IPS-11a (cell line): Measurements from ENCODE around the gene OTUD1.
A peak's percentile ranks its signal among the peaks of the same experiment; 100 is the strongest.
"Not testable (repeated sequence)": the region's sequence is repeated elsewhere in the genome, so short reads cannot be mapped to it uniquely, and the experiment has no call there.

Experiments
- H3K4me3 ChIP-seq: one replicate; pipeline ENCODE4 v1.5.1; 2013; ENCODE audit warnings: low read depth, low read length, control low read depth

Gene OTUD1, protein sequence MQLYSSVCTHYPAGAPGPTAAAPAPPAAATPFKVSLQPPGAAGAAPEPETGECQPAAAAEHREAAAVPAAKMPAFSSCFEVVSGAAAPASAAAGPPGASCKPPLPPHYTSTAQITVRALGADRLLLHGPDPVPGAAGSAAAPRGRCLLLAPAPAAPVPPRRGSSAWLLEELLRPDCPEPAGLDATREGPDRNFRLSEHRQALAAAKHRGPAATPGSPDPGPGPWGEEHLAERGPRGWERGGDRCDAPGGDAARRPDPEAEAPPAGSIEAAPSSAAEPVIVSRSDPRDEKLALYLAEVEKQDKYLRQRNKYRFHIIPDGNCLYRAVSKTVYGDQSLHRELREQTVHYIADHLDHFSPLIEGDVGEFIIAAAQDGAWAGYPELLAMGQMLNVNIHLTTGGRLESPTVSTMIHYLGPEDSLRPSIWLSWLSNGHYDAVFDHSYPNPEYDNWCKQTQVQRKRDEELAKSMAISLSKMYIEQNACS

DNA sequence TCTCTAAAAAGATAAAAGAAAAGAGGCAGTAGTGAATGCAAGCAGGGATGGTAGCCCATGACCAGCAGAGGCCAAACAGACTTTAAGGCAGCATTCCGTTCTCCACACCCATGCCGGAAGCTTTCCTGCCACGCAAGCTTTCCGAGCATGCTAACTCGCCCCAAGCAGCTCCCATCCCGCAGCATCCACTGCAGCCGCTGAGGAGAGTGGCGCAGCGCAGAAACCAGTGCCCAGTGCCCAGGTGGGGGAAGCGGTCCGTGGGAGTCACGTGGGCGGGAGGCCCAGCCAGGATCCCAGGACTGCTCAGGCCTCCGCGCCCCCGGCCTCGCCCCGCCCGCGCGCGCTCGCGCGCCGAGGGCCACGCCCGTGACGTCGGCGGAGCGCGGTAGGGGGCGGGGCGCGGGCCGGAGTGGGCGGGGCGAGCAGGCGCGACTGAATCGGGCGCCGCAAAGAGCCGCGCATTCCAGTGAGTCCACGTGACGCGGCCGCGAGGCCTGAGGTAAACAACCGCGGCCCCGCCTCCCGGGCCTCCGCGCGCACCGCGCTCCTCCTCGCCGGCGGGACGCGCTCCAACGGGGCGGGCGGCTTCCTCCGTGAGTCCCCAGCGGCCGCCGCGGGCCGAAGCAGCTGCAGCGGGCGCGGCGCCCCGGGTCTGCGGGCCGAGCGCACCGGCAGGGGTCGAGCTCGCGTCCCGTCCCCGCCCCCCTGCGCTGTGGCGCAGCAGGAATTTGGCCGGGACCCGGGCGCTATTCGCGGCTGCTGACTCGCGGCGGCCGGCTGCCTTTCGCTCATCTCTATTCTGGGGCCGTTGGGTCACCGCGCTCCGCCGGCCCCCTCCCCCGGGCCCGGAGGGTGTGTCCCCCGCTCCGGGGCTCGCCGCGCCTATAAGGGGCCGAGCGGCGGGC lies at the start of gene OTUD1:
TSS of gene OTUD1 (plus strand) at position 529 of the 905 bp plus-strand sequence. CDS start 383 bp downstream, outside the sequence.
- peak within 1 kb of the TSS; percentile 73 for H3K4me3 ChIP-seq

DNA sequence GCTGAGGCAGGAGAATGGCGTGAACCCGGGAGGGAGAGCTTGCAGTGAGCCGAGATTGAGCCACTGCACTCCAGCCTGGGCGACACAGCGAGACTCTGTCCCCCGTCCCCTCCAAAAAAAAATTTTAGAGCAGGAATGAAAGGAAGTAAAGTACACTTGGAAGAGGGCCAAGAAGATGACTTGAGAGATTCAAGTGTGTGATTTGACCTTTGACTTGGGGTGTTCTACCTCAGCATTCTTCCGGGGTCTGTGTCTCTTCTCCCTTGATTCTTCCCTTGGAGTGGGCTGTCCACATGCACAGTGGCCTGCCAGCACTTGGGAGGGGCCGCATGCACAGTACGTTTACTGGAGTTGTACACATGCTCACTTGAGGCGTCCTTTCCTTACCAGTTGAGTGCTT lies 48.5 kb upstream of the OTUD1 start:
- not testable (repeated sequence) for H3K4me3 ChIP-seq

DNA sequence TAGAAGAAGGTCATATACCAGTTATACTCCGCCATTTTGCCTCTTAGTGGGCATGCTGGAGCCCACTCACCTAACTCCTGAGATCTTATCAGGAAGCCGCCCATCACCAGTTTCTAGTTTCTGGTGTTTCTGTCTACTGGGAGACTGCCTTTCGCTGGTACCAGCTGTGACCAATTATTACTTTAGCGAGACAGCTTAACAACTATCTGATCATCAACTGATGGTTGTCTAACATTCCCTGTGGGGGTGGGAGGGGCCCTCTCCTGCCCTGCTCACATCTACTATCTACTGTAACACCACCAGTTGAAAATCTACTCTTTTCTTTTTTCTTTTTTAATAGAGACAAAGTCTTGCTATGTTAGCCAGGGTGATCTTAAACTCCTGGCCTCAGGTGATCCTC lies 48.1 kb upstream of the OTUD1 start:
- H3K4me3 ChIP-seq = no peak overlapping the region

DNA sequence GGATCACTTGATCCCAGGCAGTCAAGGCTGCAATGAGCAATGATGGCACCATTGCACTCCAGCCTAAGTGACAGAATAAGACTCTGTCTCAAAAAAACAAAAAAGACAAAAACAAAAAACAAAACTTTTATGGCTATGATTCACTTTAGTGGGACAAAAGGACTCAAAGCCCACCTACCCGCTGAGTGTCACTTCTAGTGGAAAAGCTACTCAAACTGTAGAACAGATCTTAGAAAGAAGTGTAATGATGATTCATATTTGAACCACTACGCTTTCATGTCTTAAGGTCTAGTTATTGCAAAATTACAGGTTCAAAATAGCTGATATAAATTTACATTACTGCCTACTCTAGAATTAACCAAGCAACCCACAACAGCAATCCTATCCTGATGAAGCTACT lies 47.1 kb upstream of the OTUD1 start:
- H3K4me3 ChIP-seq = no peak overlapping the region

DNA sequence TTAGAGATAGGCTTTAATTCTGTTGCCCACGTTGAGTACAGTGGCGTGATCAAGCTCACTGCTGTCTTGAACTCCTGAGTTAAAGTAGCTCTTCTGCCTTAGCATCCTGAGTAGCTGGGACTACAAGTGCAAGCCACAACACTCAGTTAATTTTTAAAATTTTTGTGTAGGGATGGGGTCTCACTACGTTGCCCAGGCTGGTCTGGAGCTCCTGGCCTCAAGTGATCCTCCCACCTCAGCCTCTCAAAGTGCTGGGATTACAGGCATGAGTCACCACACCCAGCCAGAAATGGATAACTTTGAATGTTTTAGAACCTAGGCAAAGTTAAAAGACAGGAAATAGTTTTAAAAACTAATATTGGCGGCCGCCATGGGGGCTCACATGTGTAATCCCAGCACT lies 43.9 kb upstream of the OTUD1 start:
- no peak overlapping the region for H3K4me3 ChIP-seq

DNA sequence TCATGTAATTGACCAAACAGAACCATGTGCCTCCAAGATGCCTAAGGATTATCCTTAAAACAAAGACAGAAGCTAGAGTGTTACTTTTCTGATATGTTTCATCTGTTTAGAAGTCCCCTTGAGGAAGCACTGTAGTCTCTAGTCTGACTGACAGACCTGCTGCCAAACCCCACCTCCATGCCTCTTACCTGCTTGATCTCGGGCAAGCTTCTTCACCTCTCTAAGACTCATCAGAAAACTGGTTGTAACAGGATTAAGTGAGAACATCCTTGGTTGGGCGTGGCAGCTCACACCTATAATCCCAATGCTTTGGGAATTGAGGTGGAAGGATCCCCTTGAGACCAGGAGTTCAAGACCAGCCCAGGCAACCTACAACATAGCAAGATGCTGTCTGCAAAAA lies 42.2 kb upstream of the OTUD1 start:
- H3K4me3 ChIP-seq = no peak overlapping the region

DNA sequence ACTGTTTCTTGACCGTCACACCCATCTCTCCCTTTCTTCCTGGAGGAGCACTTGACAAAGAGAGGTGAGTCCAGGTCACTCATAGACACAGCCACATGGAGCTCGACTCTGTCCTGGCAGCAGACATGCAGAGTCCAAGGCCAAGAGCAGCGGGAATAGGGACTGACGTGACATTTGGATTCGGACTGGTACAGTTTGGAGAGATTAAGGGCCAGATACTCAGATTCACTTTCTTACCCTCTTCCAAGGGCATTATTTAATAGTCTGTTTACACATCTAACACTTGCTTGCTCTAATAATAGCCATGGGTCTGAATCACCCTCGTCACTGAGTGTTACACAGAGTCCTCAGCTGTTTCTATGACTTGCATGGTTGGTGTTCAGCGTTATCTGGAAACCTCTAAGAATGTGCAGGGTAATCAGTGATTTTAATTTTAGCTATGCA lies 39.2 kb upstream of the OTUD1 start:
- H3K4me3 ChIP-seq = no peak overlapping the region

DNA sequence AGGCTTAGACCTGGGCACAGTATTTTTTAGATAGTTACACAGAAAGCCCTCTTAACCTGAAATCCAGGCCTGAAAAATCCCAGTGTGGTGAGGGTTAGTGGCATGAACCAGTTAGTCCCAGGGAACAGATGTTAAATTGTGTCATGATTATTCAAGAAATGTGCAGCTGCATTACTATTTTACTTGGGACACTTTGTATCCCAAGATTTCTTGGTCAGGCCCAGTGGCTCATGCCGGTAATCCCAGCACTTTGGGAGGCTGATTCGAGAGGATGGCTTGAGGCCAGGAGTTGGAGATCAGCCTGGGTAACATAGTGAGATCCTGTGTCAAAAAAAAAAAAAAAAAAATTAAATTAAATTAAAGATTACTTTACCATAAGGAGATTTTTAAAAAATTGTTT lies 36.0 kb upstream of the OTUD1 start:
- H3K4me3 ChIP-seq = no peak overlapping the region

DNA sequence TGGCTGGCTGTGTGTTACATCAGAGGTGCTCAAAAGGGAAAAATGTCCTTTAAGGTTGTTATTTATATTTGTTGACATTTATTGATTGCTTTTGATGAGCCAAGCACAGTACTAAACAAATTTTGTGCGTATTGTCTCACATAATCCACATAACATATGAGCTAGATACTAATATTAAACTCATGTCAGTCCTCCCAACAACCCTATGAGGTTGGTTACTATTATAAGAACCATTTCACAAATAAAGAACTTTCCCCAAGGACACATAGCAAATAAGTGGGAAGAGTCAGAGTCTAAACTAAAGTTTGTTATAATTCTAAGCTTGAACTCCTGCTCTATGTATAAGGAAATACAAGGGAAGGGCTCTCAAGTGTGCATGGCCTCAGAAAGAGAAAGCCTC lies 35.6 kb upstream of the OTUD1 start:
- H3K4me3 ChIP-seq = no peak overlapping the region

DNA sequence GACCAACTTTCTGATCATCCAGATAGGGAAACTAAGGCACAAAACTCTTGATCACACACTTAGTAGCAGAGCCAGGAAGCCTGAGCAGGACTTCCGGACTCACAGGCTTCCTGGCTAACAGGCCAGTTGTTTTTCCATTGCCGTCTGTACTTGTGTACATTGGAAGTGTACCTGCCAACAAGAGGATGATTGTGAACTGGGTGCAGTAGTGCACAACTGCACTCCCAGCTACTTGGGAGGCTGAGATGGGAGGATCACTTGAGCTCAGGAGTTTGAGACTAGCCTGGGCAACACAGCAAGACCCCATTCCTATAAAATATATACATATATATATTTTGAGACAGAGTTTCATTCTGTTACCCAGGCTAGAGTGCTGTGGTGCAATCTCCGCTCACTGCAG lies 35.2 kb upstream of the OTUD1 start:
- H3K4me3 ChIP-seq = no peak overlapping the region

DNA sequence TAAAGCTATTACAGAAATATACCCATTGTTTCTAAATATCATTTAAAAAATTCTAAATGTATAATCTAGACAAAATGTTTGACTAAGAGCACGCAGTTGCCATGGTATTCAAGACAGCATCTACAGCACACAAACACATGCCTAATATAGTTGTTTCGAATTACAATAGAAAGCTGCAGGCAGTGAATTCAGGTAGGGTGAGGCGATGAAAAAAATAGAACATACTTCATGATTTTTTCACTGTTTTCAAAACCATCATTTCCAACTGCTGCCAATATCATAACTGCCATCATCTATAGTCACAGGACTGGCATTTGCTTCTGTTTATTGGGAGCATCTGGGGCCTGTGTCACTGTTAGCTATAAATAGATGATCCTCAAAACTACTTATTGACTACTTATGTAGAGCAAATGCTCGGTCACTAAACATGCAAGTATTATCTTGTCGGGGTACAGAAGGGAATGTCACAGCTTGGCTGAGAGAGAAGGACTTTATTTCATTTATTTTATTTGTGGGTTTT lies 34.4 kb upstream of the OTUD1 start:
- no peak overlapping the region for H3K4me3 ChIP-seq

DNA sequence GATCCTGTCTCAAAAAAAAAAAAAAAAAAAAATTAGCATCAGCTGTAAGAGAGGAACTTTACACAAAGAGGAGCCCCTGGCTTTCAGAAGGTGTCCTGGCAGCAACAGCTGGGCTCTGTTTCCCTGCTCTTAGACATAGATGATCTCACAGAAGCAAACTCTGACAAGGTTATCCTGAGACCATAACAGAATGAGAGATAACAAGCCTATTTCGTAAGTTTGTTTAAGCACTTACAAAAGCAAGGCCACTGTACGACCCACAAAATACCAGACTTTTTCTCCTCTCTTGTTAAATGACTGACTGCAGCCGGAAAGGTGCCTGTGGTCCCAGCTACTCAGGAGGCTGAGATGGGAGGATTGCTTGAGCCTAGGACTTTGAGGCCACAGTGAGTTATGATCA lies 33.3 kb upstream of the OTUD1 start:
- no peak overlapping the region for H3K4me3 ChIP-seq

DNA sequence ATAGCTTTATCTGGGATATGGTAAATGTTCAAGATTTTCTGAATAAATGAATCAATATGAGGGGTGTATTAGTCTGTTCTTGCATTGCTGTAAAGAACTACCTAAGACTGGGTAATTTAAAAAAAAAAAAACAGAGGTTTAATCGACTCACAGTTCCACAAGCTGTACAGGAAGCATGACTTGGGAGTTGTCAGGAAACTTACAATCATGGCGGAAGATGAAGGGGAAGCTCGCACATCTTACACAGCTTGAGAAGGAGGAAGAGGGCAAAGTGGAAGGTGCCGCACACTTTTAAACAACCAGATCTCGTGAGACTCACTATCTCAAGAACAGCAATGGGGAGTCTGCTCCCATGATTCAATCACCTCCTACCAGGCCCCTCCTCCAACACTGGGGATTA lies 32.5 kb upstream of the OTUD1 start:
- H3K4me3 ChIP-seq = no peak overlapping the region

DNA sequence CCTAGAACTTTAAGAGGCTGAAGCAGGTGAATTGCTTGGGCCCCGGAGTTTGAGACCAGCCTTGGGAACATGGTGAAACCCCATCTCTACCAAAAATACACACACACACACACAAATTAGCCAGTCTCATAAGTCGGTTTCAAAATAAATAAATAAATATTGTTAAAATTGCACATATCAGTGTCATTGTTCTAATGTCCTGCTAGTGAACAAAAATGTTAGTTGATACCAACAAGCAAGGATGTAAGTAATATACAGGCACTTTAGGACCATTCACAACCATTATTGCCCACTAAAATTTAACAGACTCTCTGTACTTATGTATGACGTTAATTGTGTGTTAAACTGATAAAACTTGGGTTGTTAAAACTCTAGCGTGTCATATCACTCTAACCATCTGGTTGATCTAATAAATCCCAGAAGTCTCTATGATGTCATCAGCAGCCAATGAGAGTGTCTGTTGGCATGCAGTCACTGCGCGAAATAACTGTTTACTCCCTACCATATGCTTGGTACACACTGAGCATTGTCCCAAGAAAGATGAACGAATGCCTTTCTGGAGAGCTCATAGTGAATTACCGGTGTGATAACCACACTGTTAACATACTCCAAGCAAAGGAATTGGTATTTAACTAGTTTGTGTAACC lies 30.4 kb upstream of the OTUD1 start:
- H3K4me3 ChIP-seq = no peak overlapping the region

DNA sequence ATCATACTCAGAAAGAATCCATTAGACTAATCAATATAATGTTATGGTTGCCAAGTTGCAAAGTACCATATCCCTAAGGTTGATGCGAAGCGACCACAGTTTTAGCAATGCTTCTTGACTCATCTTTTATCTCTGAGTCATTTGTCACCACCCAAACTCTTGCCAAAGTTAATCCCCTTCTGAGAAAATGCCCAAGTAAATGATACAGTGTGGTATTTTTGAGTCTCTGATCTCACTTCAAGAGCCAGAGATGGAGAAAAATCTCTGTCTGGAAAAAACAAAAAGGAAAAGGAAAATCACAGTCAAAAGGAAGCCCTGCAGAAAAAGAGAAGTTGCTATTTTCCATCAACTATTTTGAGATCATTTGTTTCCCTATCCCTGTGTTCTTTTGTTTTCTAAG lies 26.7 kb upstream of the OTUD1 start:
- H3K4me3 ChIP-seq = no peak overlapping the region

DNA sequence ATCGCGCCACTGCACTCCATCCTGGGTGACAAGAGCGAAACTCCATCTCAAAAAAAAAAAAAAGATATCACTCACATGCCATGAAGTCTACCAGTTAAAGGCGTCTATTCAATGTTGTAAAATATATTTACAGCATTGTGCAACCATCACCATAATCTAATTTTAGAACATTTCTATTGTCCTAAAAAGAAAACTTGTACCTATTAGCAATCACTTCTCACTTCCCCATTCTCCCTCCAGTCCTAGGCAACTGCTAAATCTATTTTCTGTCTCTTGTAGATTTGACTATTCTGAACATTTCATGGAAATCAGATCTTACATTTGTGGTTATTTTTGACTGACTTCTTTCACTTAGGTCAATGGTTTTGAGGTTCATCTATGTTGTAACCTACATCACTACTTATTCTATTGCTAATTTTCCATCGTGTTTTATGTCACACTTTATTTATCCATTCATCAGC lies 25.2 kb upstream of the OTUD1 start:
- H3K4me3 ChIP-seq = no peak overlapping the region

DNA sequence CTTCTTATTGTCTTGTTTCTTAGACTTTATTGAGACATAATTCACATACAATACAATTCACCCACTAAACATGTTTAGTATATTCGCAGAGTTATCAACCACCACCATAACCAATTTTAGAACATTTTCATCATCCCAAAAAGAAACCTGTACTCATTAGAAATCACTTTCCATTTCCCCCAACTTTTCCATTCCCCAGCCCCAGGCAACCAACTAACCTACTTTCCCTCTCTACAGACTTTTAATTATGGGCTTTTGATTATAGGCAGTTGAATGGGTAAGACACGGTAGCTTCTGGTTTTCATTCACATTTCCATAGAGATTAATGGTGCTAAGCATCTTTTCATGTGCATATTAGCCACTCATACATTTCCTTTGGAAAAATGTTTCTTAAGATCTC lies 24.2 kb upstream of the OTUD1 start:
- H3K4me3 ChIP-seq = no peak overlapping the region

DNA sequence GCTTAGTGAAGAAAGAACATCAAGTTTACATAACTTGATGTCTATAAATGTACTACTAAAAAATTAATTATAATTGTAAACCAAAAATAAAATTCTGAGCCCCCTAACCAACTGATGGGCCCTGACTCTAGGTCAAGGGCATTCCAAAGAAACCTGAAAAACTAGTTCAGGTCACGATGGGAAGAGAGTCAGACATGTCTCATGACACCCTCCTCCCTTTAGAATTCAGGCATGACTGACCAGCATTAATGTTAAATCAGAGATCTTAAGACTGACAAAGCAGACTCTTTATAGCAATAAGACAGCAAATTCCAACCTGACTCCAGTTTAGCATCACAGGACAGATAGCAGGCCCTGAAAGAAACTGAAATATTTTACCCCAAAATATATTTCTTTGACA lies 21.6 kb upstream of the OTUD1 start:
- no peak overlapping the region for H3K4me3 ChIP-seq

DNA sequence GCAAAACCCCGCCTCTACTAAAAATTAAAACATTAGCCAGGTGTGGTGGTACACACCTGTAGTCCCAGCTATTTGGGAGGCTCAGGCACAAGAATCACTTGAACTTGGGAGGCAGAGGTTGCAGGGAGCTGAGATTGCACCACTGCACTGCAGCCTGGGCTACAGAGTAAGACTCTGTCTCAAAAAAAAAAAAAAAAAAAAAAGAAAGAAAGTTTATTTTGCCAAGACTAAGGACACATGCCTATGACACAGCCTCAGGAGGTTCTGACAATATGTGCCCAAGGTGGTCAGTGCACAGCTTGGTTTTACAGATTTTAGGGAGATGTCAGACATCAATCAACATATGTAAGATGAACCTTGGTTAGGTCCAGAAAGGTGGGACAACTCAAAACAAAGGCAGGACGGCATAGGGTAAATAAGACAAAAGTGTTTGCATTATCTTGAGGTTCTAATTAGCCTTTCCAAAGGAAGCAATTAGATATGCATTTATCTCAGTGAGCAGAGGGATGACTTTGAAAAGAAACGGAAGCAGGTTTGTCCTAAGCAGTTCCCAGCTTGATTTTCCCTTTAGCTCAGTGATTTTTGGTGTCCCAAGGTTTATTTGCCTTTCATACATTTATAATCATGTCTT lies 20.7 kb upstream of the OTUD1 start:
- H3K4me3 ChIP-seq = no peak overlapping the region

DNA sequence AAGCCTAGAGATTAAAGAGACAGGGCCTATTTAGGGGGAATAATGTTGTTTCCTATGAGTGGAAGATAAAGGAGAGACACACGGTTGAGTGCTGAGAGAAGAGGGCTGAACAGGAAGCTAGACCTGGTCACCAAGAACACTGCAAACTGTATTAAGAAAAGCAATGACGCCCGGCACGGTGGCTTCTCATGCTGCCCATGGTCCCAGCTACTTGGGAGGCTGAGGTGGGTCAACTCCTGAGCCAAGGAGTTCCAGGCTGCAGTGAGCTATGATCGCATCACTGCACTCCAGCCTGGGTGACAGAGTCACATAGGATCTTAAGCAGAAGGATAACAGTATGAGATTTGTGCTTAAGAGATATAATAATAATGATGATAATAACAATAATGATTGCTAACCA lies 19.7 kb upstream of the OTUD1 start:
- no peak overlapping the region for H3K4me3 ChIP-seq
